IPS-18a (cell line): ENCODE measurements around the gene OPTC.

Experiments used
- H3K27ac ChIP-seq: one replicate; pipeline ENCODE4 v1.5.1; 2013; ENCODE audit warnings: low read length
- H3K27me3 ChIP-seq: one replicate; pipeline ENCODE4 v1.6.1; 2013; ENCODE audit warnings: mild to moderate bottlenecking, low read length; ENCODE audit not compliant: control insufficient read depth, insufficient read depth
- H3K36me3 ChIP-seq: one replicate; pipeline ENCODE4 v1.6.1; 2013; ENCODE audit warnings: low read depth, low read length; ENCODE audit not compliant: control insufficient read depth
- H3K4me1 ChIP-seq: one replicate; pipeline ENCODE4 v1.6.1; 2013; ENCODE audit warnings: low read depth, low read length; ENCODE audit not compliant: control insufficient read depth
- H3K4me3 ChIP-seq: one replicate; pipeline ENCODE4 v1.5.1; 2013; ENCODE audit warnings: low read length
- H3K9ac ChIP-seq: one replicate; pipeline ENCODE4 v1.6.1; 2013; ENCODE audit warnings: mild to moderate bottlenecking, low read length, moderate library complexity
- H3K9me3 ChIP-seq: one replicate; pipeline ENCODE4 v1.6.1; 2013; ENCODE audit warnings: low read depth, low read length; ENCODE audit not compliant: control insufficient read depth

Gene OPTC

DNA sequence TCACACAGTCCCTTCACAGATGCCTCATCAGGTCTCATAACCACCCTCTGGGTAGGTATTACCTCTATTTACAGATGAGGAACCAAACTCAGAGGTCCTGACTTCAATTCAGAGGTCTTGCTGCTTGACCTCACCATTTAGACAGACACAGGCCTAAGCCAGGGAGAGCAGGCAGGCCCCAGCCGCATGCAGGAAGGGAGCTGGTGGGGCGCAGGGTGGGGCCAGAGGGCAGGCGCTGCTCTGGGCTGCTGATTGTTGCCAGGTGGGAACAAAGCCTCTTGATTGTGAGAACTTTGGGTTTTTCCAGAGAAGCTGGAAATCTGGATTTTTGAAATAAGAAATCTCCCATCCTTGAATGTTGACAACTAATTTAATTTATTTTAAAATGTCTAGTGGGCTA, 38.2 kb upstream of the OPTC start:
- Histone ChIP-seq H3K27ac (no peak overlapping the region), H3K27me3 (no peaks in the 10 kb centered on the region), H3K4me3 (no peak overlapping the region), H3K4me1 (no peaks in the 10 kb centered on the region), H3K36me3 (no peaks in the 10 kb centered on the region), H3K9me3 (no peaks in the 10 kb centered on the region), H3K9ac (no peak overlapping the region)

DNA sequence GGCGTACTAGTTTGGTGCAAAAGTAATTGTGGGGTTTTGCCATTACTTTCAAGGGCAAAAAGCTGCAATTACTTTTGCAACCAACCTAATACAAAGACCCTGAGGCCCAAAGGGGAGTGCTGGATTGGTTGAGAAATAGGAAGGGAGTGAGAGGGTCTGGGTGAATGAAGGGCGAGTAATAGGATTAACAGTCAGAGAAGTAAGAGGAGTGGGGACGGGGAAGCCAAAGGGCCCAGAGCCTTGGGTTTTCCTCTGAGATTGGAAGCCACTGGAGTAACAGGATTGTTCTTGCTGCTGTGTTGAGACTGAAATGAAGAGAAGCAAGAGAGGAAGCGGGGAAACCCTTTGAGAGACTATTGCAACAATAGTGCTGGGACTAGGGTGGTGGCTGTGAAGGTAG, 37.4 kb upstream of the OPTC start:
- peaks cover under 1% of the 10 kb centered on the region for H3K4me1 ChIP-seq
- no peak overlapping the region for H3K9ac ChIP-seq
- H3K27ac ChIP-seq = no peak overlapping the region
- H3K36me3 ChIP-seq = no peaks in the 10 kb centered on the region
- no peaks in the 10 kb centered on the region for H3K27me3 ChIP-seq
- no peaks in the 10 kb centered on the region for H3K9me3 ChIP-seq
- H3K4me3 ChIP-seq = no peak overlapping the region

DNA sequence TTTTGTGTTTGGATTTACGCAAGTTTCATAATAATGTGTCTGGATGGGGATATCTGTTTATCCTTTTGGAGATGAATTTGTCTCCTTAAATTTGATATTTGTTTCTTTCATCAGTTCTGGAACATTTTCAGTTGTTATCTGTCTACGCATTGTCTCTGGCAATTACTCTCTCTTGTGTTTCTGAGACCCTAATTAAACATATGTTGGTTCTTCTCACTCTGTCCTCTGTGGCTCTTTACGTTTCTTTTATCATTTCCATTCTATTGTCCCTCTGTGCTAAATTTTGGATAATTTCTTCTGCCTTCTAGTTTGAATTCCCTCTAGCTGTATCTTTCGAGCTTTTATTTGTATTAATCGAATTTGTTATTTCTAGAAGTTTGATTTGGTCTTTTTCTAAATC, 35.9 kb upstream of the OPTC start:
- no peaks in the 10 kb centered on the region for H3K9me3 ChIP-seq
- no peak overlapping the region for H3K4me3 ChIP-seq
- H3K4me1 ChIP-seq = peaks cover 10% of the 10 kb centered on the region
- H3K36me3 ChIP-seq = no peaks in the 10 kb centered on the region
- H3K27me3 ChIP-seq = no peaks in the 10 kb centered on the region
- no peak overlapping the region for H3K9ac ChIP-seq
- no peak overlapping the region for H3K27ac ChIP-seq

DNA sequence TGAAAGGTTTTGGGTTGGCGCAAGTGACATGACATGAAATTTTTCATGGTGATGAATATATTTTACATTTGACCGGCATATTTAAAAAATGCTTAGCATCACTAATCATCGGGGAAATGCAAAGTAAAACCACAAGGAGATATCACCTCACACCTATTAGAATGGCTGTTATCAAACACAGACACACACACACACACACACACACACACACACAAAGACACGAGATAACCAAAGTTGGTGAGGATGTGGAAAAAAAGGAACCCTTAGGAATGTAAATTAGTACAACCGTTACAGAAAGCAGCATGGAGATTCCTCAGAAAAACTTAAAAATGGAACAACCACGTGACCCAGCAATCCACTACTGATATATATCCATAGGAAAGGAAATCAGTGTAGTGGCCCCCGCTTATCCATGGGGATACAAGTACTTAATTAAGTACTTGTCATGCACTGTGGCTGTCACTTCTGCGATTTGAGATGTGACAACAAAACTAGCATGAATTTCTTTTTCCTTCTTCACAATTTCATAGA, 34.2 kb upstream of the OPTC start:
- Histone ChIP-seq H3K36me3 (no peaks in the 10 kb centered on the region), H3K27ac (no peak overlapping the region), H3K4me3 (no peak overlapping the region), H3K27me3 (no peaks in the 10 kb centered on the region), H3K4me1 (peaks cover 16% of the 10 kb centered on the region), H3K9me3 (no peaks in the 10 kb centered on the region), H3K9ac (no peak overlapping the region)

DNA sequence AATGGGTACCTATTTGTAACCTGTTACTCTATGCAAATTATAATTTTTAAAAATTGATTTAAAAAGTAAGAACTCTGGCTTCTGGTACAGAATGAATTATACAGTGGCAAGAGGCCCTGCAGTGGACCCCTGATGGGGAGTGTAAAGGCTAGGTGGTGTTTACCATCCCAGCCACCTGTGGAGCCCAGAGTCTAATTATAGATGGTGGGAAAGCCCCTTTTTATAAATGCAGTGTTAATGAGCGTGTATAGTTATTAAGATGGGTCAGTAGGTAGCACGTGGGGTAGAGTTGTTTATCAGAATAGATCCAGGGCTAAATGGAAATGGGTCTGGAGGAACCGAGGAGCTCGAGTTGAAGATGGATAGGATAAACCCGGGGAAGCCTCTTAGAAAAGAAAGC, 32.2 kb upstream of the OPTC start:
- Histone ChIP-seq H3K27ac (no peak overlapping the region), H3K27me3 (no peaks in the 10 kb centered on the region), H3K36me3 (no peaks in the 10 kb centered on the region), H3K4me1 (peaks cover 20% of the 10 kb centered on the region), H3K4me3 (no peak overlapping the region), H3K9ac (no peak overlapping the region), H3K9me3 (no peaks in the 10 kb centered on the region)

DNA sequence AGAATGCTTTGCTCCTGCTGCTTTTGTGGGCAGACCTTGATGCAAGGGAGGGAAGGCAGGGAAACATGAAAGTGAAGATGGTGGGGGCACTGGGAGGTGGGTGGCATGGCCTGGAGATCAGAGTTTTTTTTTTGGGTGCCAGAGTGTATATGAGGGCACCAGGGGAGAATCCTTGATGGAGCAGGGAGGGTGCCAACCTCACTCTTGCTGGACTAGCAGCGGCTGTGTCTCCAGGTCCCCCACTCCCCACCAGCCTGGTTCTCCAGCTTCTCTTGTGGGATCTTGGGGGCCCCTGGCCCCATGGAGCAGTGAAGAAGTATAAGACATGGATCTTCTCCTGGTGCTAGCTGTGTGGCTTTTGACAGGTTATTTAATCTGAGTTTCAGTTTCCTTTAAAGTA, 31.8 kb upstream of the OPTC start:
- Histone ChIP-seq H3K27ac (no peak overlapping the region), H3K9ac (no peak overlapping the region), H3K4me3 (no peak overlapping the region), H3K9me3 (no peaks in the 10 kb centered on the region), H3K4me1 (peaks cover 20% of the 10 kb centered on the region), H3K27me3 (no peaks in the 10 kb centered on the region), H3K36me3 (no peaks in the 10 kb centered on the region)

DNA sequence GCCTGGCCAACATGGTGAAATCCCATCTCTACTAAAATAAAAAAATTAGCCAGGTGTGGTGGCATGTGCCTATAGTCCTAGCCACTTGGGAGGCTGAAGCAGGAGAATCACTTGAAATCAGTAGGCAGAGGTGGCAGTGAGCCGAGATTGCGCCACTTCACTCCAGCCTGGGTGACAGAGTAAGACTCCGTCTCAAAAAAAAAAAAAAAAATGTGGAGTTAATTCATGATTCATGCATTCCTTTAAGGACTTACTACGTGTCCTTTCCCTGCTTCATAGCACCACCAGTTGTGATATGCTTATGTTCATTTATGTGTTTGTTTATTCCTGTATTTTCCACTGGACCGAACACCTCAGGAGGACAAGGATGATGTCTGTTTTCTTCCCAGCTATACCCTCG, 31.1 kb upstream of the OPTC start:
- Histone ChIP-seq H3K9ac (no peak overlapping the region), H3K27ac (no peak overlapping the region), H3K36me3 (no peaks in the 10 kb centered on the region), H3K4me3 (no peak overlapping the region), H3K9me3 (no peaks in the 10 kb centered on the region), H3K27me3 (no peaks in the 10 kb centered on the region), H3K4me1 (peaks cover 20% of the 10 kb centered on the region)

DNA sequence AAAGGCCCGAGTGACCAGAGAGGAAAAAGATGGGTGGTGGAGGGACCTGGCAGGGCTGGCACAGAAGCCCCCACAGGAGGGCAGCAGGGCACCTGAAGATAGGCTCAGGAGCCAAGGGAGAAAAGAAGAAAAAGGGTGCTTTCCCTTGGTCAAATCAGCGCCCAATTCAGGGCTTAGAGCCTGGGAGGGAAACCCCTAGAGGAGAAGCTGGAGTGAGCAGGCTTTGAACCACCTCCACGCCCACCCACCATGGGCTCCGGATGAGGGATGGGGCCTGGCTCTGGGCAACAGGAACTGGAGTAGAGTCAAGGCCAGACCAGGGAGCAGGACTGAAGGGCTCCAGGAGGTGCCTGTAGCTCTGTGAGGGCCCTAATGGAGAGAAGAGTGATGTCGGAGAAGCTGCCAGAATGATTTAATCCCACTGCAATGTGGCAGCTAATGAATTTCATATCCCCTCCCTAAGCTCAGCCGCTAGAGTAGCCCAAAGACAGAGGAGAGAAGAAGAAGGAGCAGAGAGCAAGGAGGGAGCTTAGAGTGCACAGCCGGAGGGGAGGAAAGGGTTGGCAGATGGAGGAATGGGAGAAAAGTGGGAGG, 30.4 kb upstream of the OPTC start:
- Histone ChIP-seq H3K9me3 (no peaks in the 10 kb centered on the region), H3K36me3 (no peaks in the 10 kb centered on the region), H3K4me3 (no peak overlapping the region), H3K9ac (no peak overlapping the region), H3K27ac (no peak overlapping the region), H3K27me3 (no peaks in the 10 kb centered on the region), H3K4me1 (peaks cover 20% of the 10 kb centered on the region)

DNA sequence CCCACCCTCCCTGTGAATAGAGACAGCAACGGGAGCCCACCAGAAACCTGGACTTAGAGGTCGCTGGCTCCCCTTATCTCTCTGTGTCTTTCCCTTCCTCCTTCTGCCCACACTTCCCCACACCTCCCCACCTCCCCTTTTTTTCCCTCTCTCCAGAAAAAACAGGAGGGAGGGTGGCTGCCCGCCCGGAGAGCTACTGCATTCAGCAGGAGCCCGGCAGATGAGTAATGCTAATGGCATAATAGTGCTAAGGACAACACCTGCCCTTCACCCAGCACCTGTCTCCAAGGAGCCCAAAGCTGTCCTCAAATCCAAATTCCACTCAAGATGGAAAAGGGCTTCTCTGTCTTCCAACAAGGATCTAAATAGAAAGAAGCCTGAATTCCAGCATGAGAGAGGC, 29.7 kb upstream of the OPTC start:
- Histone ChIP-seq H3K4me3 (no peak overlapping the region), H3K27ac (no peak overlapping the region), H3K9me3 (no peaks in the 10 kb centered on the region), H3K4me1 (peaks cover 20% of the 10 kb centered on the region), H3K36me3 (no peaks in the 10 kb centered on the region), H3K9ac (no peak overlapping the region), H3K27me3 (no peaks in the 10 kb centered on the region)

DNA sequence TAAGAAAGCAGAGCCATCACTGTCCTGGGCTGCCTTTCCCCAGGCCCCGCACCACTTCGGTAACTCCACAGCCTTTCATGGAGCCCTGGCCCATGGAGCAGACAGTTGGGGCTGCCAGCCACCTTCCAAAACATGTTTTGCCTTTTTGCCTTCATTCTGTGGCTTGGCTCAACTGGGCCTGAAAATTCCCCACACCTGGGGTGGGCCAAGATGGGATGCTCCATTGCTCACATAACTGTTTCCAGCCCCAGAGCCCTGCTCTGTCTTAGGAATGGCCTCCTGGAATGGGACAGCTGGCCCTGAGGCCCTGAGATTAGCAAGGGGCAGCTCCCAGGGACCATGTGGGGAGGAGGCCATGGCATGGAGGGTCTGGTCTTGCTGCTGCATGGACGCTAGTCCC, 29.2 kb upstream of the OPTC start:
- no peak overlapping the region for H3K9ac ChIP-seq
- no peak overlapping the region for H3K4me3 ChIP-seq
- no peaks in the 10 kb centered on the region for H3K9me3 ChIP-seq
- H3K27ac ChIP-seq = no peak overlapping the region
- H3K27me3 ChIP-seq = no peaks in the 10 kb centered on the region
- no peaks in the 10 kb centered on the region for H3K36me3 ChIP-seq
- peaks cover 20% of the 10 kb centered on the region for H3K4me1 ChIP-seq

DNA sequence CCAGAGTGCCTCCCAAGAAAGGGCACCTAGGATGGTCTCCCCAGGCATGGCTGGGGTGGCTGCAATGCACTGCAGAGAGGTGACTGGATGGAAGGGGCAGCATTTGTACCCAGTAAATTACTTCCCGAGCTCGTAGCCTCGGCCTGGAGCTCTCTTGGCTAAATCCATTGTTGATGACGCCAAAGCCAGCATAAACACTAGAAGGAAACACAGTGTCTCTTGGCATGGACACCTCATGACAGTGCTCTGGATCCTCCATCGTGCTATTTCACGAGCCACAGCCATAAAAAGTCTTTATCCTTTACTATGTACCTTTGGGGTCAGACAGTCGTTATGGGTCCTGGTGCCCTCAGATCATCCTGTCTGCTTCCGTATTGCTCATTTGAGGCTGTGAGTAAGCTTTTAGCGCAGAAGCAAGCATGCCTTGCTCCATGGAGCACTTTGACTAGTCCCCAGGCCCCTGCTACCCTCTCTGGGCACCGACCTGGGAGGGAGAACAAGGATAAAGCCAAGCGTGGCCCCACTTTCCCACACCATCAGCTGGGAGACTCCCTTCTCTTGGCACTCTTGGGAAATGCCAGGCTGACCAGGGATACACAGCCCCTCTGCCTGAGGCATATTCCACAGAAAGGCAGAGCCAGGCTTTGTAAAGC, 28.7 kb upstream of the OPTC start:
- Histone ChIP-seq H3K9ac (no peak overlapping the region), H3K36me3 (no peaks in the 10 kb centered on the region), H3K9me3 (no peaks in the 10 kb centered on the region), H3K27me3 (no peaks in the 10 kb centered on the region), H3K4me3 (no peak overlapping the region), H3K27ac (no peak overlapping the region), H3K4me1 (peaks cover 20% of the 10 kb centered on the region)

DNA sequence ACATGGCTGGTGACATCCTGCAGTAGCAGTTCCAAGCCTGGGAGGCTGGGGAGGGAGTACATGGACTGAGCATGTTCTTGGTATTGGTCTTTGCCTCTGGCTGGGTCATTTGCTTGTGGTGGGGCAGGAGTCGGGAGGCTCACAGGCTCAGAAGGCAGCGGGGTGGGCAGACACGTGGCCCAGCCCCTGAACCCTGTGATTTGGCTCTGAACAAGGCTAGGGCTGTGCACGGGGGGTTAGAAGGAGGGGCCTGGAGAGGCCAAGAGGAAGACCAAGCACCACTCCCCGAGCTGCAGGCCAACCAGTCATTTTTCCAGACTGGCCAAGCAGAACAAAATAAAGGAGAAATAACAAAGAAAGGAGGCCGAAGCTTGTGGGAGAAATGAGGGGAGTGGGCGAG, 28.0 kb upstream of the OPTC start:
- H3K4me3 ChIP-seq = no peak overlapping the region
- no peak overlapping the region for H3K9ac ChIP-seq
- H3K27ac ChIP-seq = no peak overlapping the region
- H3K36me3 ChIP-seq = no peaks in the 10 kb centered on the region
- peaks cover 20% of the 10 kb centered on the region for H3K4me1 ChIP-seq
- no peaks in the 10 kb centered on the region for H3K27me3 ChIP-seq
- H3K9me3 ChIP-seq = no peaks in the 10 kb centered on the region
